ENCODE results near the gene CHAC2.
A peak's percentile ranks its signal among the peaks of the same experiment; 100 is the strongest.
"Not testable (repeated sequence)": the region's sequence is repeated elsewhere in the genome, so short reads cannot be mapped to it uniquely, and the experiment has no call there.

The CHAC2 gene

DNA sequence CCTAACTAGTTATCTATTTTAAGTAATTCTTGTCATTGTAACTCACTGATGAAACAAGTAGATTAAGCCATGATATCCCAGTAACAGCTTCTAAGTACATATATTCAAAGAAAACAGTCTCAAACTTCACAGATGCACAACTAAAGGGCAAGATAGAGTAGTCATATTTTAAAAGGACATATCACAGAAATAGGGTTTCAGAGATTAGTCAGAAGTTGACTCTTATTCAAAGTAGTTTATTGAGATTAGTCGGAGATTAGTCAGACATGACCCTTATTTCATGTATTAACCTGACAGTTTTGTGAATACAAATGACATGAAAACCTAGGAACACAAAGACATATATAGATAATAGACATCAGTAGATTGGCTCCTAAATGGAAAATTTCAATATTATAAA lies 15.9 kb upstream of the CHAC2 start:
- Histone ChIP-seq H3K9ac (ENCODE audit: low read depth, low read length) (no peak overlapping the region), H3K4me3 (ENCODE audit: low read length) (no peak overlapping the region), H3K4me1 (ENCODE audit: insufficient read depth, low read length) (no peaks in the 10 kb centered on the region), H3K9me3 (ENCODE audit: insufficient read depth, low read depth, low read length) (no peaks in the 10 kb centered on the region), H3K27me3 (ENCODE audit: insufficient read depth, low read length) (no peaks in the 10 kb centered on the region), H3K27ac (ENCODE audit: low read length) (no peak overlapping the region), H3K36me3 (ENCODE audit: insufficient read depth, low read depth, low read length) (peaks cover 27% of the 10 kb centered on the region)

DNA sequence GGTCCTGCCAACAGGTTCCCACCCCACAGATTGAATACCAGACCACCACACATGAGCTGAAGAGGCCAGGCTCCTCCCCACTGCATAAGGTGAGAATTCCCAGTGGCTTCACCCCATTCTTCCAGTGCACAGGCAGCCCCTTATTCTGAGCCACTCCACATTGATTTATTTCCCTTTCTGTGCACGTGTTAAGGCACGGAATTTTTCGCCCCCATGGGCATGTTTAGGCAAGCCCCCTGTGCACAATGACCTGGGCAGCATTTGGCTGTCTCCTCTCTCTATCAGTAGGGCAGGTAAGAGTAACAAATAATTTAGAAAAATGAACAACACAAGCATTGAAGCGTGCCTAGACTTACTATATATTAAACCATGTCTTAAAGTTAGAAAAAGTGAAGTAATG lies 15.2 kb upstream of the CHAC2 start:
- no peak overlapping the region for H3K27ac ChIP-seq (ENCODE audit: low read length)
- H3K4me1 ChIP-seq (ENCODE audit: insufficient read depth, low read length): no peaks in the 10 kb centered on the region
- H3K9me3 ChIP-seq (ENCODE audit: insufficient read depth, low read depth, low read length): no peaks in the 10 kb centered on the region
- H3K9ac ChIP-seq (ENCODE audit: low read depth, low read length): no peak overlapping the region
- H3K36me3 ChIP-seq (ENCODE audit: insufficient read depth, low read depth, low read length): peaks cover 27% of the 10 kb centered on the region
- no peak overlapping the region for H3K4me3 ChIP-seq (ENCODE audit: low read length)
- no peaks in the 10 kb centered on the region for H3K27me3 ChIP-seq (ENCODE audit: insufficient read depth, low read length)

DNA sequence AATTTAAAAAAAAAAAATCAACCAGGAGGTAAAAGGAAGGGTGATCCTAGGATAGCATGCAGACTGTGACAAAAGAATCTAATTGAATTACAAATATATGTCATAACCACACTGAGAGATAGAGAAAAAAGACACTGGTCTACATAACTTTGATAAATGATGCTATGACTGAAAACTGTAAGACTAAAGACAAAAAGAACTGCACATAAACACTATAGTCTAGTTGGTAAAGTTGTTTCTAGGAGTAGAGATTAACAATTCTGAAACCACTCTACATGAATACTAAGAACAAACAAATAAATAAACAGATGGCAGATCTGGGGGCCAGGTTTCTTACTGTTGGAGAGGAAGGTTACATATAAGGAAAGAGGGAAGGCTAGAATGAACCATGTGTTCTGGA lies 14.6 kb upstream of the CHAC2 start:
- H3K36me3 ChIP-seq (ENCODE audit: insufficient read depth, low read depth, low read length): peaks cover 20% of the 10 kb centered on the region
- no peaks in the 10 kb centered on the region for H3K9me3 ChIP-seq (ENCODE audit: insufficient read depth, low read depth, low read length)
- H3K9ac ChIP-seq (ENCODE audit: low read depth, low read length): no peak overlapping the region
- no peak overlapping the region for H3K27ac ChIP-seq (ENCODE audit: low read length)
- H3K27me3 ChIP-seq (ENCODE audit: insufficient read depth, low read length): no peaks in the 10 kb centered on the region
- H3K4me3 ChIP-seq (ENCODE audit: low read length): no peak overlapping the region
- H3K4me1 ChIP-seq (ENCODE audit: insufficient read depth, low read length): no peaks in the 10 kb centered on the region

DNA sequence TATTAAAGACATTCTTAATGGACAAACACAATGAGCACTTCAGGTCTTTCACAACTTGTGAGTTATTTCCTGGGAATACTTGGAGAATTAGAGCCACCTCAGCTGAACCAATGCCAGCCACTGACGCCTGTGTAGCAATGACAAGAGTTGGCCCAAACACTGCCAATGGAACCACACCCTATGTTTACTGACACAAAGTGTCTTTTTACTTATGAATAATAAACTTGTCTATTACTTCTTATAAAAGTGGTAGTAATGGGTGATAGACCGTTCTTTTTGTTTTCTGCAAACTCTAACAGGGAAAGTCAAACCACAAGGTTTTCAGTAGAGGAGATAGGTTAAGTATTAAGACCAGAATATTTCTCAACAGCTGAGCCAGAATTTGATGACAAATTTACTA lies 12.5 kb upstream of the CHAC2 start:
- Histone ChIP-seq H3K36me3 (ENCODE audit: insufficient read depth, low read depth, low read length) (peaks cover 7% of the 10 kb centered on the region; the same call in 1 of the 2 replicates), H3K4me3 (ENCODE audit: low read length) (no peak overlapping the region), H3K27ac (ENCODE audit: low read length) (no peak overlapping the region), H3K4me1 (ENCODE audit: insufficient read depth, low read length) (no peaks in the 10 kb centered on the region), H3K27me3 (ENCODE audit: insufficient read depth, low read length) (no peaks in the 10 kb centered on the region), H3K9ac (ENCODE audit: low read depth, low read length) (no peak overlapping the region), H3K9me3 (ENCODE audit: insufficient read depth, low read depth, low read length) (no peaks in the 10 kb centered on the region)

DNA sequence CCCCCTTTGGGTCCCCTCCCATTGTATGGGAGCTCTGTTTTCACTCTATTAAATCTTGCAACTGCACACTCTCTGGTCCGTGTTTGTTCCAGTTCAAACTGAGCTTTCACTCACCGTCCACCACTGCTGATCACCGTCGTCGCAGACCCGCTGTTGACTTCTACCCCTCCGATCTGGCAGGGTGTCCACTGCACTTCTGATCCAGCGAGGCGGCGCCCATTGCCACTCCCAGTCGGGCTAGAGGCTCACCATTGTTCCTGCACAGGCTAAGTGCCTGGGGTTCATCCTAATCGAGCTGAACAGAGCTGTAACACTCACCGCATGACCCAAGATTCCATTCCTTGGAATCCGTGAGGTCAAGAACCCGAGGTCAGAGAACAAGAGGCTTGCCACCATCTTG lies 11.0 kb upstream of the CHAC2 start:
- no peaks in the 10 kb centered on the region for H3K9me3 ChIP-seq (ENCODE audit: insufficient read depth, low read depth, low read length)
- no peak overlapping the region for H3K4me3 ChIP-seq (ENCODE audit: low read length)
- H3K9ac ChIP-seq (ENCODE audit: low read depth, low read length): no peak overlapping the region
- H3K4me1 ChIP-seq (ENCODE audit: insufficient read depth, low read length): no peaks in the 10 kb centered on the region
- peaks cover 12% of the 10 kb centered on the region for H3K36me3 ChIP-seq (ENCODE audit: insufficient read depth, low read depth, low read length)
- H3K27ac ChIP-seq (ENCODE audit: low read length): no peak overlapping the region
- no peaks in the 10 kb centered on the region for H3K27me3 ChIP-seq (ENCODE audit: insufficient read depth, low read length)

DNA sequence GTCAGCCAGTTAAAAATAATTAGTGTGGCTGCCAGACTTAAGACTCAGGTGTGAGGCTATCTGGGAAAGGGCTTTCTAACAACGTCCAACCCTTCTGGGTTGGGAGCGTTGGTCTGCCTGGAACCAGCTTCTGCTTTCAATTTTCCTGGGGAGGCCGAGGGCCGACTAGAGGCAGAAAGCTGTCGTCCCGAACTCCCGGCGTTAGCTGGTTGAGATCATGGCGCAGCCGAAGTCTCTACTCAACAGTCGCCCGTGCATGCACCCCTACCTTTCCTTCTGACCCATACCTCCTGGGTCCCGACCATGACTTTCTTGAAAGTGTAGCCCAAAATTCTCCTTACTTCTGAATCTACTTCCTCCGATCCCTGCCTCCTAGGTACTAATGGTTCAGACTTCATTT lies 10.4 kb upstream of the CHAC2 start:
- H3K27me3 ChIP-seq (ENCODE audit: insufficient read depth, low read length); H3K27ac ChIP-seq (ENCODE audit: low read length); H3K4me1 ChIP-seq (ENCODE audit: insufficient read depth, low read length); H3K9ac ChIP-seq (ENCODE audit: low read depth, low read length); H3K4me3 ChIP-seq (ENCODE audit: low read length); H3K9me3 ChIP-seq (ENCODE audit: insufficient read depth, low read depth, low read length): not testable (repeated sequence)
- peaks cover 17% of the 10 kb centered on the region for H3K36me3 ChIP-seq (ENCODE audit: insufficient read depth, low read depth, low read length)

DNA sequence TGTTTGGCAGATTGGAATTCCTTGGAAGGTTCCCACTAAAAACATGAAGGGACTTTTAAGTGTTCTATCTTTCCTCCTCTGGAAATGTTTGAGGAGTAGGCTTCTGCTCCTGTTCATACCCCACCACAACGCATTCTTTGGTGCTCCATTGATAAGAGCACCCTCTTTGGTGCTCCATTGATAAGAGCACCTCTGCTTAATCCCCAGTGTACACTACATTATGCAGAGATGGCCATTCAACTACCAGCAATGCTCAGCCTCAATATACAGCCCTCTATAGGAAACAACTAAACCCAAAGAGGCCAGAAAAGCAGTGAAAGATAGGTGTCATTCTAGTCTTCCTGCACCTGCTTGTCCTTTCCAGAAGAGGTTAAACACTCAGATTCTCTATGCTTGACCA lies 1.8 kb upstream of the CHAC2 start:
- H3K27ac ChIP-seq (ENCODE audit: low read length): no peak overlapping the region
- peaks cover 4% of the 10 kb centered on the region; the same call in 1 of the 2 replicates for H3K4me1 ChIP-seq (ENCODE audit: insufficient read depth, low read length)

DNA sequence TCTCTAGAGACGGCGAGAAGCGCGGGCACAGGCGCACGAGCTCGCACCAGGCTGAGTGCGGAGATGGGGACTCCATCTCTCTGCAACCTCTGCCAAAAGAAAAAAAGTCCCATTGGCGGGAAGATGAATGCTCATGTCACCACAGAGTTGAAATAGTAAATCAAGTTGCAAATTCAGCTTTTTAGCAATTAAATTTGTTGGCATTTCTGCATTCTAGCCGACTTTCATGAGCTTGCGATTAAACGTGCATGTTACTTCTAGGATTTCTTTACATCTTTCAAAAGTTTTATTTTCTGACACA lies 588 bp downstream of the CHAC2 start:
- H3K27ac ChIP-seq (ENCODE audit: low read length): peak overlapping the region; percentile 77
- peak overlapping the region; percentile 86 for H3K9ac ChIP-seq (ENCODE audit: low read depth, low read length)
- peak overlapping the region; percentile 96 for H3K4me3 ChIP-seq (ENCODE audit: low read length)
- no peaks in the 10 kb centered on the region for H3K27me3 ChIP-seq (ENCODE audit: insufficient read depth, low read length)
- no peaks in the 10 kb centered on the region for H3K9me3 ChIP-seq (ENCODE audit: insufficient read depth, low read depth, low read length)
- H3K4me1 ChIP-seq (ENCODE audit: insufficient read depth, low read length): peaks cover 4% of the 10 kb centered on the region; the same call in 1 of the 2 replicates
- peaks cover 16% of the 10 kb centered on the region; the same call in 1 of the 2 replicates for H3K36me3 ChIP-seq (ENCODE audit: insufficient read depth, low read depth, low read length)

More for the DNA sequence above, 1.8 kb upstream of the CHAC2 start:
- Histone ChIP-seq H3K27me3 (ENCODE audit: insufficient read depth, low read length) (no peaks in the 10 kb centered on the region), H3K9me3 (ENCODE audit: insufficient read depth, low read depth, low read length) (no peaks in the 10 kb centered on the region), H3K9ac (ENCODE audit: low read depth, low read length) (no peak overlapping the region), H3K4me3 (ENCODE audit: low read length) (no peak overlapping the region), H3K36me3 (ENCODE audit: insufficient read depth, low read depth, low read length) (peaks cover 34% of the 10 kb centered on the region)

DNA sequence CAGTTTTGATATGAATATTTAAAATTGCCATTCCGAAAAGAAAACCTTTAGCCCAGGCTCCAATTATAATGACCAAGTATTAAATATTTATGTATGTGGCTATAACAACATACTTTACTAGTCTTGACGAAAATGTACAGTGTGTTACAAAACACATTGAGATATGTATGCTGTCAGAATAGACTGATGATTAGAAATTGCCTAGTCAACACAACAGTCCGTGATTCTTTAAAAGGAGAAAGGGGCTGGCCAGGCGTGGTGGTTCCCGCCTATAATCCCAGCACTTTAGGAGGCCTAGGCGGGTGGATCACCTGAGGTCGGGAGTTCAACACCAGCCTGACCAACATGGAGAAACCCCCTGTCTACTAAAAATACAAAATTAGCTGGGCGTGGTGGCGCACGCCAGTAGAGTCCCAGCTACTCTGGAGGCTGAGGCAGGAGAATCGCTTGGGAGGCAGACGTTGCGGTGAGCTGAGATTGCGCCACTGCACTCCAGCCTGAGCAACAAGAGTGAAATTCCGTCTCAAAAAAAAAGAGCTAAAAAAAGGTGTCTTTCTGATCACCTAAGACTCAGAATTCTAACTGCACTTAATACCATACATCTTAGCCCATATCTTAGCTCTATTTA lies 1.8 kb downstream of the CHAC2 start:
- Histone ChIP-seq H3K9ac (ENCODE audit: low read depth, low read length) (peak overlapping the region; percentile 86; the same call in 1 of the 2 replicates), H3K27ac (ENCODE audit: low read length) (no peak overlapping the region), H3K9me3 (ENCODE audit: insufficient read depth, low read depth, low read length) (no peaks in the 10 kb centered on the region), H3K36me3 (ENCODE audit: insufficient read depth, low read depth, low read length) (peaks cover 13% of the 10 kb centered on the region; the same call in 1 of the 2 replicates), H3K4me3 (ENCODE audit: low read length) (peak overlapping the region; percentile 96; the same call in 1 of the 2 replicates), H3K27me3 (ENCODE audit: insufficient read depth, low read length) (no peaks in the 10 kb centered on the region), H3K4me1 (ENCODE audit: insufficient read depth, low read length) (peaks cover 4% of the 10 kb centered on the region; the same call in 1 of the 2 replicates)

DNA sequence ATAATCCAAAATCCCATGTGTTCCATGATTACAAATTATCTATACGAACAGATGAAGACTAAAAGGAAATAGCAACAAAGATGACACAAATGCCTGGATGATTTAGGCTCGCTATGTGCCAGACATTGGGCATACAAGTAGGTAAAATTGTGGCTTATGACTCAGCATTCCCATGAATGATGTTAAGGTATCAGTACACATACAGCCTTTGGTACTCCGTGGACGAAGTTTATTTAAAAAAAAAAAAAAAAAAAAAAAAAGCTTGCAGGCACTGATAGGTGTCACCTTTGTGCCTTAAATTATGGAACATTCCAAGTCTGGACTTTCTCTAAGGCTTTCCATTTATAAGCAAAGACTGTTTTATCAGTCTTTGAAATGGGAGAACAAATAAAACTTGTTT lies 2.7 kb downstream of the CHAC2 start:
- H3K4me3 ChIP-seq (ENCODE audit: low read length): no peak overlapping the region
- H3K9ac ChIP-seq (ENCODE audit: low read depth, low read length): no peak overlapping the region
- H3K4me1 ChIP-seq (ENCODE audit: insufficient read depth, low read length): peaks cover 4% of the 10 kb centered on the region; the same call in 1 of the 2 replicates
- no peak overlapping the region for H3K27ac ChIP-seq (ENCODE audit: low read length)
- H3K9me3 ChIP-seq (ENCODE audit: insufficient read depth, low read depth, low read length): no peaks in the 10 kb centered on the region
- H3K27me3 ChIP-seq (ENCODE audit: insufficient read depth, low read length): no peaks in the 10 kb centered on the region
- peaks cover 19% of the 10 kb centered on the region; the same call in 1 of the 2 replicates for H3K36me3 ChIP-seq (ENCODE audit: insufficient read depth, low read depth, low read length)

DNA sequence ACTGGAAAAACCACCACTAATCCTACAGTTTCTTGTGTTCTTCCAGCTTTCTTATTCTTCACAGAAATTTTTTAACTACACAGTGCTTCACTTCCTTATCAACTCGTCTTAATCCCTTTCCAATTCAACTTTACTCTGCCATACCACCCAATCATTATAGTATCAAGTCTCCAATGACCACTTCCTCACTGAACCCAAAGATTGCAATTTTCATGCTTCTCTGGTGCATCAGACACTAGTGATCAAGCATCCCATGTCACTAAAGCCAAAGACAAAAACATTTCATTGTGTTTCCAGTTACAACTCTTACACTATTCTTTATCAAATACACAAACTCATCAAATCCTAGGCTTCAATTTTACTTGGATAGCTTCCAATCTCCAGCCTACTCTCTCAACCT lies 9.5 kb downstream of the CHAC2 start:
- H3K9ac ChIP-seq (ENCODE audit: low read depth, low read length): no peak overlapping the region
- H3K27me3 ChIP-seq (ENCODE audit: insufficient read depth, low read length): no peaks in the 10 kb centered on the region
- H3K9me3 ChIP-seq (ENCODE audit: insufficient read depth, low read depth, low read length): no peaks in the 10 kb centered on the region
- H3K27ac ChIP-seq (ENCODE audit: low read length): no peak overlapping the region
- H3K4me3 ChIP-seq (ENCODE audit: low read length): no peak overlapping the region
- peaks cover under 1% of the 10 kb centered on the region; the same call in 1 of the 2 replicates for H3K4me1 ChIP-seq (ENCODE audit: insufficient read depth, low read length)
- peaks cover 53% of the 10 kb centered on the region for H3K36me3 ChIP-seq (ENCODE audit: insufficient read depth, low read depth, low read length)

DNA sequence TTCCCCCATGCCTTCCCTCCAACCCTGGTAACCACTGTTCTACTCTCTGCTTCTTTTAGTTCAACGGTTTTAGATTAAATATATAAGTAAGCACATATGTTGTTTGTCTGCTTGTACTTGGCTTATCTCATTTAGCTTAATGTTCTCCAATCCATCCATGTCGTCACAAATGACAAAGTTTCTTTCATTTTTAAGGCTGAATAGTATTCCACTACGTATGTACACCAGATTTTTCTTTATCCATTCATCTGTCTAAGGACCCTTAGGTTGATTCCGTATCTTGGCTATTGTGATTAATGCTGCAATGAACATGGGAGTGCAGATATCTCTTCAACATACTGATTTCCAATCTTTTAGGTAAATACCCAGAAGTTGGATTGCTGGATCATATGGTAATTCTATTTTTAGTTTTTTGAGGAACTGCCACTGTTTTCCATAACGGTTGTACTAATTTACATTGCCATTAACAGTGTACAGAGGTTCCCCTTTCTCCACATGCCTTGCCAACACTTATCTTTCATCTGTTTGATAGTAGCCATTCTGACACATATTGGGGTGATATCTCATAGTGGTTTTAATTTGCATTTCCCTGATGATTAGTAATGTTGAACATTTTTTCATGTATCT lies 11.0 kb downstream of the CHAC2 start:
- no peak overlapping the region for H3K27ac ChIP-seq (ENCODE audit: low read length)
- no peaks in the 10 kb centered on the region for H3K9me3 ChIP-seq (ENCODE audit: insufficient read depth, low read depth, low read length)
- H3K27me3 ChIP-seq (ENCODE audit: insufficient read depth, low read length): no peaks in the 10 kb centered on the region
- H3K4me3 ChIP-seq (ENCODE audit: low read length): no peak overlapping the region
- no peak overlapping the region for H3K9ac ChIP-seq (ENCODE audit: low read depth, low read length)
- H3K4me1 ChIP-seq (ENCODE audit: insufficient read depth, low read length): peaks cover 7% of the 10 kb centered on the region; the same call in 1 of the 2 replicates
- peaks cover 55% of the 10 kb centered on the region for H3K36me3 ChIP-seq (ENCODE audit: insufficient read depth, low read depth, low read length)
